Loucy (cell line): ENCODE data around the gene LNPK.
"Not testable (repeated sequence)": the region's sequence is repeated elsewhere in the genome, so short reads cannot be mapped to it uniquely, and the experiment has no call there.

Experiments
- H2AFZ ChIP-seq: fragments of 200-600 bp; sonication (generic); 2 replicates; pipeline ENCODE4 v1.6.0; 2016; ENCODE audit warnings: antibody characterized with exemption, mild to moderate bottlenecking, low read length, moderate library complexity
- H3F3A ChIP-seq: fragments of 200-600 bp; 2 replicates; pipeline ENCODE4 v1.6.0; 2016; ENCODE audit warnings: antibody characterized with exemption, low read depth, mild to moderate bottlenecking
- H3K27me3 ChIP-seq: fragments of 200-600 bp; sonication (generic); 2 replicates; pipeline ENCODE4 v1.6.1; 2014; ENCODE audit warnings: low read length, mild to moderate bottlenecking; ENCODE audit not compliant: insufficient read depth, poor library complexity, severe bottlenecking
- H3K36me3 ChIP-seq: fragments of 200-600 bp; sonication (generic); 2 replicates; pipeline ENCODE4 v1.6.1; 2016; ENCODE audit warnings: low read length; ENCODE audit not compliant: insufficient read depth
- H3K4me1 ChIP-seq: fragments of 200-600 bp; sonication (generic); 2 replicates; pipeline ENCODE4 v1.5.1; 2014; ENCODE audit warnings: low read length, mild to moderate bottlenecking; ENCODE audit not compliant: insufficient read depth, poor library complexity, severe bottlenecking
- H3K4me2 ChIP-seq: fragments of 200-600 bp; sonication (generic); 2 replicates; pipeline ENCODE4 v1.6.0; 2014; ENCODE audit warnings: antibody characterized with exemption, low read length, low read depth, mild to moderate bottlenecking; ENCODE audit not compliant: poor library complexity, severe bottlenecking
- H3K4me3 ChIP-seq: fragments of 200-600 bp; sonication (generic); 2 replicates; pipeline ENCODE4 v1.5.1; 2014; ENCODE audit warnings: low read length, mild to moderate bottlenecking, mixed read lengths; ENCODE audit not compliant: poor library complexity, severe bottlenecking
- H3K79me2 ChIP-seq: fragments of 200-600 bp; sonication (generic); 2 replicates; pipeline ENCODE4 v1.6.1; 2014; ENCODE audit warnings: low read length; ENCODE audit not compliant: insufficient read depth
- H3K9ac ChIP-seq: fragments of 200-600 bp; sonication (generic); 2 replicates; pipeline ENCODE4 v1.6.0; 2014; ENCODE audit warnings: mild to moderate bottlenecking, low read depth, low read length, moderate library complexity; ENCODE audit not compliant: poor library complexity, severe bottlenecking
- H3K9me2 ChIP-seq: fragments of 200-600 bp; sonication (generic); replicated peaks from 2 replicates; pipeline ENCODE4 v1.6.1; 2016; ENCODE audit warnings: low read depth, low read length, mixed read lengths
- H3K9me3 ChIP-seq: fragments of 200-600 bp; sonication (generic); 2 replicates; pipeline ENCODE4 v1.6.1; 2014; ENCODE audit warnings: mild to moderate bottlenecking, antibody characterized with exemption, low read length, low read depth; ENCODE audit not compliant: insufficient read depth
- H4K20me1 ChIP-seq: fragments of 200-600 bp; sonication (generic); 2 replicates; pipeline ENCODE4 v1.6.0; 2014; ENCODE audit warnings: antibody characterized with exemption, low read length, mild to moderate bottlenecking; ENCODE audit not compliant: insufficient read depth, poor library complexity, severe bottlenecking
- EZH2phosphoT487 ChIP-seq: fragments of 200-600 bp; IDR thresholded peaks from 2 replicates; pipeline ENCODE4 v1.6.1; 2018; ENCODE audit warnings: antibody characterized with exemption, mild to moderate bottlenecking, moderate library complexity, borderline replicate concordance
- TF ChIP-seq, protein P1 (sequence below): fragments of 200-600 bp; sonication (generic); conservative IDR thresholded peaks from 2 replicates; pipeline ENCODE4 v1.5.1; 2014; ENCODE audit warnings: mild to moderate bottlenecking, antibody characterized with exemption, low read length

Gene LNPK

DNA sequence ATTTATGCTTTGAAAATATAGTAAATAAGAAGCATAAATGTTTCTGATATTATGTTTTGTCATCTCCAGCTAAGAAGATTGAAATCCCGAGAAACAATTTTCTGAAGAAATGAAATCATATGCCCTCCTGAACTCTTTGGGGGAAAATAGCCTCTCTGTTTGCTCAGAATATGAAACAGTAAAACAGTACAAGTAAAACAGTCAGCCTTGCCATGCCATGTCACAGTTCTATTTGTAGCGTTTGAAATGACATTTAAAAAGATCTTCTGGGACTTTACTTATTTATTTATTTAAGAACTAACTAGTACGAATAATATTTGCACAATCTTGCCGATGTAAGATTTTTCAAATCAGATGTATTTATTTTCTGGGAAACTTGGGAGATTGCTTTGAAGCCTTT is 98.0 kb downstream of the LNPK start:
- Histone ChIP-seq H4K20me1 (no peaks in the 10 kb centered on the region), H3K4me2 (no peak overlapping the region), H3K4me3 (no peak overlapping the region), H3K79me2 (no peaks in the 10 kb centered on the region), H3K9me3 (no peaks in the 10 kb centered on the region), H3K36me3 (no peaks in the 10 kb centered on the region), H3K27me3 (no peaks in the 10 kb centered on the region), H3K4me1 (no peaks in the 10 kb centered on the region), H3K9me2 (no peaks in the 10 kb centered on the region), H3K9ac (no peak overlapping the region), H2AFZ (no peak overlapping the region), H3F3A (no peaks in the 10 kb centered on the region)
- TF ChIP-seq EZH2phosphoT487, result no peak
- TF ChIP-seq, protein P1, sequence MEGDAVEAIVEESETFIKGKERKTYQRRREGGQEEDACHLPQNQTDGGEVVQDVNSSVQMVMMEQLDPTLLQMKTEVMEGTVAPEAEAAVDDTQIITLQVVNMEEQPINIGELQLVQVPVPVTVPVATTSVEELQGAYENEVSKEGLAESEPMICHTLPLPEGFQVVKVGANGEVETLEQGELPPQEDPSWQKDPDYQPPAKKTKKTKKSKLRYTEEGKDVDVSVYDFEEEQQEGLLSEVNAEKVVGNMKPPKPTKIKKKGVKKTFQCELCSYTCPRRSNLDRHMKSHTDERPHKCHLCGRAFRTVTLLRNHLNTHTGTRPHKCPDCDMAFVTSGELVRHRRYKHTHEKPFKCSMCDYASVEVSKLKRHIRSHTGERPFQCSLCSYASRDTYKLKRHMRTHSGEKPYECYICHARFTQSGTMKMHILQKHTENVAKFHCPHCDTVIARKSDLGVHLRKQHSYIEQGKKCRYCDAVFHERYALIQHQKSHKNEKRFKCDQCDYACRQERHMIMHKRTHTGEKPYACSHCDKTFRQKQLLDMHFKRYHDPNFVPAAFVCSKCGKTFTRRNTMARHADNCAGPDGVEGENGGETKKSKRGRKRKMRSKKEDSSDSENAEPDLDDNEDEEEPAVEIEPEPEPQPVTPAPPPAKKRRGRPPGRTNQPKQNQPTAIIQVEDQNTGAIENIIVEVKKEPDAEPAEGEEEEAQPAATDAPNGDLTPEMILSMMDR, result no peak

DNA sequence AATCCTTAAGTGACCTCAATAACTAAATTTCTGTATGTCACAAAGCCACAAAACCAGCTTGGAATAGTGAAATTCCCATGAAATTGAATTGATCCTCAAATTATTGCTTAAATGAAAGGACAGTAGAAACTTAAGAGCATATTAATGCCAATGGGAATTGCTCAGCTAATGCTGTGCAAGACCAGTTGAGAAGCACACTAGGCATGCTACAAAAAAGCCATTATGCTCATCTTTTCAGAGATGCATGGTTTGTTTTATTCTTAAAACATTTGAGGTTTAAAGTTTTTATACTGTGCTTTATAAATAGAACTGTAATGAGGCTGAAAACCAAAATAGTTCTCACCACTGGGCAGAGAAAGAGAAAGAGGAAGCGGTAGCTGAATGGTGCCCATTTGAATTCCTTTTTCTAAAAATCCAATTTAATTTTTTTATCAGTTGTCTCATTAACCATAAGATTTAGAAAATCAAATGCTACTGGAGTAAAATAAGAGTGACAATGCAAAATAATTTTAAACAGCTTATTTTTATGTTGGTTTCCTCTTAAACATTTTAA is 98.6 kb downstream of the LNPK start:
- no peaks in the 10 kb centered on the region for H3K36me3 ChIP-seq
- no peaks in the 10 kb centered on the region for H3K27me3 ChIP-seq
- H3K4me1 ChIP-seq, result no peaks in the 10 kb centered on the region
- H3K9me2 ChIP-seq, result no peaks in the 10 kb centered on the region
- no peak overlapping the region for H3K9ac ChIP-seq
- no peak overlapping the region for H3K4me2 ChIP-seq
- H3K9me3 ChIP-seq, result no peaks in the 10 kb centered on the region
- no peaks in the 10 kb centered on the region for H4K20me1 ChIP-seq
- H3F3A ChIP-seq, result no peaks in the 10 kb centered on the region
- no peak overlapping the region for H3K4me3 ChIP-seq
- TF ChIP-seq, protein P1, result no peak
- no peak for TF ChIP-seq EZH2phosphoT487
- H3K79me2 ChIP-seq, result no peaks in the 10 kb centered on the region
- H2AFZ ChIP-seq, result no peak overlapping the region

DNA sequence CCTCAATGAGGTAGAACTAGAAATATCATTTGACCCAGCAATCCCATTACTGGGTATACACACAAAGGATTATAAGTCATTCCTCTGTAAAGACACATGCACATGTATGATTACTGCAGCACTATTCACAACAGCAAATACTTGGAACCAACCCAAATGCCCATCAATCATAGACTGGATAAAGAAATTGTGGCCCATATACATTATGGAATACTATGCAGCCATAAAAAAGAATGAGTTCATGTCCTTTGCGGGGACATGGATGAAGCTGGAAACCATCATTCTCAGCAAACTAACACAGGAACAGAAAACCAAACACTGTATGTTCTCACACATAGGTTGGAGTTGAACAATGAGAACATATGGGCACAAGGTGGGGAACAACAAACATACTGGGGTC is 106.1 kb downstream of the LNPK start:
- not testable (repeated sequence) for H3K27me3 ChIP-seq, H3K9me3 ChIP-seq, H4K20me1 ChIP-seq, H3K4me3 ChIP-seq, H3K79me2 ChIP-seq, H3F3A ChIP-seq, H3K9me2 ChIP-seq, H3K4me2 ChIP-seq, H3K36me3 ChIP-seq, H2AFZ ChIP-seq, H3K9ac ChIP-seq
- peaks cover 10% of the 10 kb centered on the region for H3K4me1 ChIP-seq

DNA sequence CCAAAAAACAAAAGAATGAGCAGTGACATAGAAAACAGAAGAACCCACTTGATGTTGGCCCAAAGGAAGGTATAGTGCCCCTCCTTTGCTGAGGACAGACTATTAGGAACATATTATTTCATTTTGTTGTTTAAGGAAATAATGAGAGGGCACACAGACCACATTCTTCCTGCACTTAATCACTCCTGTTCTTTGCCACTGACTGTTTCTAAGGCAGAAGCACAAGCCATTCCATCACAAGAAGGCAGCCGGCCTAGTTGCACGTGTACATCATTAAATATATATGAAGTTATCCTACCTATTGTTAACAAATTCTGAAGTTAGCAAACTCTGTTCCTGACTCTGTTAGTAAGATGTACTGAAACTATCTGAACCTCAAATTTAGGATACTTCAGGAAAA is 110.0 kb downstream of the LNPK start:
- no peaks in the 10 kb centered on the region for H3K79me2 ChIP-seq
- no peak overlapping the region for H3K4me2 ChIP-seq
- H2AFZ ChIP-seq, result no peak overlapping the region
- TF ChIP-seq, protein P1, result no peak
- no peak for TF ChIP-seq EZH2phosphoT487
- no peaks in the 10 kb centered on the region for H3K9me2 ChIP-seq
- no peak overlapping the region for H3K9ac ChIP-seq
- no peak overlapping the region for H3K4me3 ChIP-seq
- H4K20me1 ChIP-seq, result no peaks in the 10 kb centered on the region
- no peaks in the 10 kb centered on the region for H3K36me3 ChIP-seq
- no peaks in the 10 kb centered on the region for H3K9me3 ChIP-seq
- H3F3A ChIP-seq, result 0 out of 2 replicates have a peak, but pooled peaks cover 2% of the 10 kb centered on the region
- no peaks in the 10 kb centered on the region for H3K27me3 ChIP-seq
- peaks cover 30% of the 10 kb centered on the region for H3K4me1 ChIP-seq
